Mesenchymal stem cell (in vitro differentiated cells and primary cell): Measurements from ENCODE around the gene PER2.

ENCODE experiments used
- DNase-seq: peaks from one replicate; pipeline ENCODE4 v3.0.0-alpha.2; 2013
- H2AFZ ChIP-seq: one replicate; pipeline ENCODE4 v1.6.1; 2013; ENCODE audit warnings: low read depth, mild to moderate bottlenecking, control low read depth, inconsistent platforms, low read length, moderate library complexity
- H2AK5ac ChIP-seq: 2 replicates; pipeline ENCODE4 v1.6.1; 2013; ENCODE audit warnings: low read length, moderate library complexity, mild to moderate bottlenecking, inconsistent platforms; ENCODE audit not compliant: severe bottlenecking
- H2BK120ac ChIP-seq: one replicate; pipeline ENCODE4 v1.6.1; 2013; ENCODE audit warnings: low read depth, mild to moderate bottlenecking, inconsistent platforms, low read length, moderate library complexity
- H2BK12ac ChIP-seq, 2 experiments: one replicate each; pipeline ENCODE4 v1.6.1; 2013; ENCODE audit warnings: inconsistent platforms in 2 of 2, low read length in 2 of 2, mild to moderate bottlenecking in 2 of 2, moderate library complexity in 2 of 2, control low read depth in 1 of 2
- H2BK15ac ChIP-seq: one replicate; pipeline ENCODE4 v1.6.1; 2013; ENCODE audit warnings: mild to moderate bottlenecking, low read depth, inconsistent platforms; ENCODE audit not compliant: poor library complexity, severe bottlenecking
- H2BK5ac ChIP-seq: 2 replicates; pipeline ENCODE4 v1.6.1; 2013; ENCODE audit warnings: low read depth, mild to moderate bottlenecking, low read length, control low read depth, inconsistent platforms; ENCODE audit not compliant: poor library complexity, severe bottlenecking
- H3K14ac ChIP-seq, 2 experiments: one replicate each; pipeline ENCODE4 v1.6.1; 2013; ENCODE audit warnings: inconsistent platforms in 2 of 2, low read length in 2 of 2, control low read depth in 1 of 2, mild to moderate bottlenecking in 1 of 2, moderate library complexity in 1 of 2
- H3K18ac ChIP-seq, 2 experiments: one replicate each; pipeline ENCODE4 v1.6.1; 2013; ENCODE audit warnings: inconsistent platforms in 2 of 2, low read length in 2 of 2, control low read depth in 1 of 2, low read depth in 1 of 2, mild to moderate bottlenecking in 1 of 2
- H3K23ac ChIP-seq, 2 experiments: one replicate each; pipeline ENCODE4 v1.6.1; 2013; ENCODE audit warnings: inconsistent platforms in 2 of 2, low read length in 2 of 2, mild to moderate bottlenecking in 2 of 2, moderate library complexity in 2 of 2, control low read depth in 1 of 2
- H3K27ac ChIP-seq: 2 replicates; pipeline ENCODE4 v1.5.1; 2013; ENCODE audit warnings: mild to moderate bottlenecking, moderate library complexity, low read length, control low read depth, inconsistent platforms; ENCODE audit not compliant: poor library complexity, severe bottlenecking
- H3K27me3 ChIP-seq, 2 experiments: 2 replicates each; pipeline versions ENCODE4 v1.6.1 to v1.7.0; 2013; ENCODE audit warnings: low read length in 2 of 2, mild to moderate bottlenecking in 2 of 2, moderate library complexity in 2 of 2, control low read depth in 1 of 2, inconsistent platforms in 1 of 2; ENCODE audit not compliant: control insufficient read depth in 1 of 2, insufficient read depth in 1 of 2
- H3K36me3 ChIP-seq, 2 experiments: 2 replicates each; pipeline versions ENCODE4 v1.6.1 to v1.7.0; 2013; ENCODE audit warnings: low read length in 2 of 2, control low read depth in 1 of 2, inconsistent platforms in 1 of 2, low read depth in 1 of 2, mild to moderate bottlenecking in 1 of 2; ENCODE audit not compliant: insufficient read depth in 2 of 2, control insufficient read depth in 1 of 2
- H3K4ac ChIP-seq, 2 experiments: one replicate each; pipeline ENCODE4 v1.6.1; 2013; ENCODE audit warnings: inconsistent platforms in 2 of 2, low read length in 2 of 2, mild to moderate bottlenecking in 2 of 2, moderate library complexity in 2 of 2, control low read depth in 1 of 2, low read depth in 1 of 2
- H3K4me1 ChIP-seq: 2 replicates; pipeline ENCODE4 v1.6.1; 2013; ENCODE audit warnings: low read depth, low read length, control low read depth; ENCODE audit not compliant: control insufficient read depth, insufficient read depth
- H3K4me2 ChIP-seq: 2 replicates; pipeline ENCODE4 v1.6.1; 2013; ENCODE audit warnings: low read length, mild to moderate bottlenecking, inconsistent platforms; ENCODE audit not compliant: poor library complexity, severe bottlenecking
- H3K4me3 ChIP-seq, 2 experiments: 2 replicates each; pipeline versions ENCODE4 v1.5.1 to v1.7.0; 2013; ENCODE audit warnings: low read length in 2 of 2, mild to moderate bottlenecking in 2 of 2, control low read depth in 1 of 2, low read depth in 1 of 2; ENCODE audit not compliant: insufficient read depth in 1 of 2
- H3K79me1 ChIP-seq: replicated peaks from 2 replicates; pipeline ENCODE4 v1.6.1; 2013; ENCODE audit warnings: mild to moderate bottlenecking, control low read depth, low read length, inconsistent platforms; ENCODE audit not compliant: poor library complexity, severe bottlenecking
- H3K9ac ChIP-seq: 2 replicates; pipeline ENCODE4 v1.7.0; 2013; ENCODE audit warnings: mild to moderate bottlenecking, low read length, moderate library complexity
- H3K9me3 ChIP-seq: 2 replicates; pipeline ENCODE4 v1.7.0; 2013; ENCODE audit warnings: mild to moderate bottlenecking, low read length; ENCODE audit not compliant: control insufficient read depth
- H4K8ac ChIP-seq: one replicate; pipeline ENCODE4 v1.6.1; 2013; ENCODE audit warnings: inconsistent platforms, mild to moderate bottlenecking, low read length, moderate library complexity
- H4K91ac ChIP-seq: one replicate; pipeline ENCODE4 v1.6.1; 2013; ENCODE audit warnings: mild to moderate bottlenecking, low read length, inconsistent platforms
- WGBS: methylation state at CpG from one replicate; pipeline ENCODE4 v1.1.7; 2013; ENCODE audit warnings: mixed read lengths; 5-methylcytosine and 5-hydroxymethylcytosine counted together

The PER2 gene

GRCh38 chr2:238256111-238256510, 32.3 kb downstream of the PER2 start:
- Histone ChIP-seq H2BK12ac (no peak overlapping the region), H4K91ac (no peak overlapping the region), H2AFZ (no peak overlapping the region), H3K4me2 (no peak overlapping the region), H3K27ac (no peak overlapping the region), H2BK120ac (no peak overlapping the region), H3K14ac (no peak overlapping the region), H3K27me3 (no peaks in the 10 kb centered on the region), H3K79me1 (no peaks in the 10 kb centered on the region), H3K23ac (no peak overlapping the region), H3K9me3 (no peaks in the 10 kb centered on the region), H3K4ac (no peak overlapping the region), H2AK5ac (no peak overlapping the region), H3K36me3 (peaks cover 66 to 82% of the 10 kb centered on the region in 2 experiments), H2BK5ac (no peak overlapping the region), H3K9ac (no peak overlapping the region), H4K8ac (no peak overlapping the region), H3K4me3 (no peak overlapping the region), H3K4me1 (peaks cover 18% of the 10 kb centered on the region), H3K18ac (no peak overlapping the region), H2BK15ac (no peak overlapping the region)
- no peak for DNase-seq
- 96% methylated on average over 6 of the region's 6 CpGs for WGBS

GRCh38 chr2:238255636-238256035, 32.8 kb downstream of the PER2 start:
- DNase-seq: no peak
- Histone ChIP-seq H3K14ac (no peak overlapping the region), H3K4ac (no peak overlapping the region), H2BK12ac (no peak overlapping the region), H3K4me2 (no peak overlapping the region), H2BK5ac (no peak overlapping the region), H2BK120ac (no peak overlapping the region), H3K18ac (no peak overlapping the region), H2AK5ac (no peak overlapping the region), H3K9me3 (no peaks in the 10 kb centered on the region), H3K27me3 (no peaks in the 10 kb centered on the region), H3K36me3 (peaks cover 68 to 82% of the 10 kb centered on the region in 2 experiments), H3K27ac (no peak overlapping the region), H3K4me1 (peaks cover 16% of the 10 kb centered on the region), H3K23ac (no peak overlapping the region), H3K4me3 (no peak overlapping the region), H4K91ac (no peak overlapping the region), H3K9ac (no peak overlapping the region), H2AFZ (no peak overlapping the region), H4K8ac (no peak overlapping the region), H2BK15ac (no peak overlapping the region), H3K79me1 (no peaks in the 10 kb centered on the region)
- 97% methylated on average over 8 of the region's 8 CpGs for WGBS

- WGBS: 96% methylated on average over 6 of the region's 6 CpGs
- no peak for DNase-seq
Observed at GRCh38 chr2:238255151-238255551, 33.3 kb downstream of the PER2 start.

GRCh38 chr2:238254095-238254723, 34.2 kb downstream of the PER2 start:
- Histone ChIP-seq H3K23ac (no peak overlapping the region), H3K27ac (no peak overlapping the region), H2BK5ac (no peak overlapping the region), H3K9me3 (no peaks in the 10 kb centered on the region), H4K91ac (no peak overlapping the region), H3K14ac (no peak overlapping the region), H2BK120ac (no peak overlapping the region), H4K8ac (no peak overlapping the region), H3K18ac (no peak overlapping the region), H3K79me1 (no peaks in the 10 kb centered on the region), H3K4me3 (no peak overlapping the region), H3K4ac (no peak overlapping the region), H2BK15ac (no peak overlapping the region), H3K9ac (no peak overlapping the region), H2AK5ac (no peak overlapping the region), H2BK12ac (no peak overlapping the region), H3K4me2 (no peak overlapping the region), H3K4me1 (peaks cover 13% of the 10 kb centered on the region), H3K27me3 (no peaks in the 10 kb centered on the region), H3K36me3 (peaks cover 69 to 86% of the 10 kb centered on the region in 2 experiments), H2AFZ (no peak overlapping the region)
- DNase-seq: no peak
- 92% methylated on average over 4 of the region's 4 CpGs for WGBS

More at GRCh38 chr2:238255151-238255551, 33.3 kb downstream of the PER2 start:
- Histone ChIP-seq H2BK12ac (no peak overlapping the region), H3K36me3 (peaks cover 70 to 83% of the 10 kb centered on the region in 2 experiments), H4K91ac (no peak overlapping the region), H3K27ac (no peak overlapping the region), H3K79me1 (no peaks in the 10 kb centered on the region), H2BK120ac (no peak overlapping the region), H3K23ac (no peak overlapping the region), H3K27me3 (no peaks in the 10 kb centered on the region), H3K18ac (no peak overlapping the region), H2BK15ac (no peak overlapping the region), H3K4me3 (no peak overlapping the region), H3K4ac (no peak overlapping the region), H3K4me1 (peaks cover 16% of the 10 kb centered on the region), H4K8ac (peak overlapping the region; percentile 33), H3K4me2 (no peak overlapping the region), H2BK5ac (no peak overlapping the region), H3K9me3 (no peaks in the 10 kb centered on the region), H3K9ac (no peak overlapping the region), H2AK5ac (no peak overlapping the region), H3K14ac (no peak overlapping the region), H2AFZ (no peak overlapping the region)
